SJCRH30 (cell line): ENCODE data around the gene EEIG2. TPM values are rescaled to one million over a fixed set of nuclear protein-coding genes. Genes with fewer than 3 reads are reported as not detected.
"Not testable (repeated sequence)": the region's sequence is repeated elsewhere in the genome, so short reads cannot be mapped to it uniquely, and the experiment has no call there.

ENCODE experiments used
- DNase-seq, 2 experiments: peaks; one replicate each; pipeline ENCODE4 v3.0.0-alpha.2; 2015 to 2020
- H3K27ac ChIP-seq: fragments of 250-450 bp; sonication (Bioruptor Pico); 2 replicates; pipeline ENCODE4 v1.5.1; 2020; ENCODE audit warnings: mild to moderate bottlenecking, moderate library complexity
- H3K27me3 ChIP-seq: fragments of 250-450 bp; sonication (Bioruptor Pico); 2 replicates; pipeline ENCODE4 v1.5.1; 2020; ENCODE audit warnings: mild to moderate bottlenecking, moderate library complexity
- H3K36me3 ChIP-seq: fragments of 250-450 bp; sonication (Bioruptor Pico); 2 replicates; pipeline ENCODE4 v1.5.1; 2020; ENCODE audit warnings: mild to moderate bottlenecking, moderate library complexity
- H3K4me1 ChIP-seq: fragments of 250-450 bp; sonication (Bioruptor Pico); 2 replicates; pipeline ENCODE4 v1.5.1; 2020; ENCODE audit warnings: mild to moderate bottlenecking, moderate library complexity
- H3K4me3 ChIP-seq: fragments of 250-450 bp; sonication (Bioruptor Pico); 2 replicates; pipeline ENCODE4 v1.5.1; 2020; ENCODE audit warnings: mild to moderate bottlenecking, moderate library complexity
- H3K9me3 ChIP-seq: fragments of 250-450 bp; sonication (Bioruptor Pico); replicated peaks from 2 replicates; pipeline ENCODE4 v1.5.1; 2020; ENCODE audit warnings: mild to moderate bottlenecking, moderate library complexity
- total RNA-seq: library from RNA; depleted of rRNA; stranded (reverse); fragments of >200 nt; shearing (Covaris generic); gene quantifications from 2 replicates; pipeline ENCODE4 v1.2.3, GENCODE V29; 2014; rRNA removed

EEIG2 gene
- 15.8 and 17.9 TPM in 2 replicates for total RNA-seq

- H3K4me1 ChIP-seq = peaks cover 5% of the 10 kb centered on the region; the same call in 1 of the 2 replicates
- H3K27me3 ChIP-seq = no peaks in the 10 kb centered on the region
- H3K9me3 ChIP-seq = no peaks in the 10 kb centered on the region
- H3K36me3 ChIP-seq = no peaks in the 10 kb centered on the region
- H3K27ac ChIP-seq = peak within 1 kb of the TSS; percentile 20; the same call in 1 of the 2 replicates
- H3K4me3 ChIP-seq = peak within 1 kb of the TSS; percentile 63
- DNase-seq = peak; percentile 82 to 89
These were observed at the start of gene EEIG2 for GRCh38 chr1:108559215-108560186. Gene EEIG2, plus strand, starts transcription at chr1:108560100. Its CDS starts 329 bp downstream, at chr1:108560429.

- Histone ChIP-seq H3K27ac (no peak overlapping the region), H3K36me3 (no peaks in the 10 kb centered on the region), H3K4me1 (no peaks in the 10 kb centered on the region), H3K27me3 (no peaks in the 10 kb centered on the region), H3K9me3 (no peaks in the 10 kb centered on the region), H3K4me3 (no peak overlapping the region)
- DNase-seq = no peak
These were observed 48.1 kb upstream of the EEIG2 start for GRCh38 chr1:108511764-108512163.

GRCh38 chr1:108512239-108513043, 47.5 kb upstream of the EEIG2 start:
- Histone ChIP-seq H3K27me3 (no peaks in the 10 kb centered on the region), H3K9me3 (no peaks in the 10 kb centered on the region), H3K36me3 (no peaks in the 10 kb centered on the region), H3K4me1 (no peaks in the 10 kb centered on the region), H3K27ac (no peak overlapping the region), H3K4me3 (no peak overlapping the region)
- DNase-seq = peak in 1 of 2 experiments; percentile 58

- Histone ChIP-seq H3K4me1 (no peaks in the 10 kb centered on the region), H3K4me3 (no peak overlapping the region), H3K36me3 (no peaks in the 10 kb centered on the region), H3K27me3 (no peaks in the 10 kb centered on the region), H3K27ac (no peak overlapping the region), H3K9me3 (no peaks in the 10 kb centered on the region)
- DNase-seq = no peak
These were observed 46.9 kb upstream of the EEIG2 start for GRCh38 chr1:108513044-108513415.

GRCh38 chr1:108513914-108514313, 46.0 kb upstream of the EEIG2 start:
- H3K4me1 ChIP-seq = not testable (repeated sequence)

GRCh38 chr1:108517301-108517897, 42.5 kb upstream of the EEIG2 start:
- H3K4me1 ChIP-seq, H3K9me3 ChIP-seq, H3K27ac ChIP-seq, DNase-seq, H3K36me3 ChIP-seq, H3K4me3 ChIP-seq, H3K27me3 ChIP-seq: not testable (repeated sequence)

More at GRCh38 chr1:108513914-108514313, 46.0 kb upstream of the EEIG2 start:
- DNase-seq, H3K27ac ChIP-seq, H3K36me3 ChIP-seq, H3K27me3 ChIP-seq, H3K9me3 ChIP-seq, H3K4me3 ChIP-seq: not testable (repeated sequence)

- no peak overlapping the region for H3K27ac ChIP-seq
- no peak for DNase-seq
These were observed 37.9 kb upstream of the EEIG2 start for GRCh38 chr1:108521990-108522393.

GRCh38 chr1:108523829-108524228, 36.1 kb upstream of the EEIG2 start:
- DNase-seq = no peak
- H3K36me3 ChIP-seq = no peaks in the 10 kb centered on the region
- H3K4me3 ChIP-seq = no peak overlapping the region
- H3K4me1 ChIP-seq = no peaks in the 10 kb centered on the region
- H3K27ac ChIP-seq = no peak overlapping the region
- H3K9me3 ChIP-seq = no peaks in the 10 kb centered on the region
- H3K27me3 ChIP-seq = 0 out of 2 replicates have a peak, but pooled peaks cover 3% of the 10 kb centered on the region

More at GRCh38 chr1:108521990-108522393, 37.9 kb upstream of the EEIG2 start:
- Histone ChIP-seq H3K9me3 (no peaks in the 10 kb centered on the region), H3K4me1 (no peaks in the 10 kb centered on the region), H3K27me3 (0 out of 2 replicates have a peak, but pooled peaks cover 3% of the 10 kb centered on the region), H3K4me3 (no peak overlapping the region), H3K36me3 (no peaks in the 10 kb centered on the region)

- H3K9me3 ChIP-seq = no peaks in the 10 kb centered on the region
These were observed 35.2 kb upstream of the EEIG2 start for GRCh38 chr1:108524676-108525075.

GRCh38 chr1:108527135-108527534, 32.8 kb upstream of the EEIG2 start:
- Histone ChIP-seq H3K27ac (no peak overlapping the region), H3K4me1 (no peaks in the 10 kb centered on the region), H3K9me3 (no peaks in the 10 kb centered on the region), H3K27me3 (no peaks in the 10 kb centered on the region), H3K36me3 (no peaks in the 10 kb centered on the region), H3K4me3 (no peak overlapping the region)
- no peak for DNase-seq

More at GRCh38 chr1:108524676-108525075, 35.2 kb upstream of the EEIG2 start:
- no peak overlapping the region for H3K4me3 ChIP-seq
- DNase-seq = no peak
- no peak overlapping the region for H3K27ac ChIP-seq
- H3K27me3 ChIP-seq = 0 out of 2 replicates have a peak, but pooled peaks cover 3% of the 10 kb centered on the region
- no peaks in the 10 kb centered on the region for H3K36me3 ChIP-seq
- no peaks in the 10 kb centered on the region for H3K4me1 ChIP-seq

GRCh38 chr1:108527837-108528236, 32.1 kb upstream of the EEIG2 start:
- H3K4me3 ChIP-seq = no peak overlapping the region
- H3K36me3 ChIP-seq = no peaks in the 10 kb centered on the region
- H3K27ac ChIP-seq = no peak overlapping the region
- H3K9me3 ChIP-seq = no peaks in the 10 kb centered on the region
- no peaks in the 10 kb centered on the region for H3K27me3 ChIP-seq
- no peaks in the 10 kb centered on the region for H3K4me1 ChIP-seq
- DNase-seq = no peak

- Histone ChIP-seq H3K27me3 (no peaks in the 10 kb centered on the region), H3K4me1 (no peaks in the 10 kb centered on the region), H3K27ac (no peak overlapping the region), H3K36me3 (no peaks in the 10 kb centered on the region), H3K9me3 (no peaks in the 10 kb centered on the region), H3K4me3 (no peak overlapping the region)
- no peak for DNase-seq
These were observed 28.5 kb upstream of the EEIG2 start for GRCh38 chr1:108531444-108531843.

- H3K36me3 ChIP-seq = no peaks in the 10 kb centered on the region
- H3K9me3 ChIP-seq = no peaks in the 10 kb centered on the region
- DNase-seq = no peak
- no peaks in the 10 kb centered on the region for H3K27me3 ChIP-seq
- H3K4me1 ChIP-seq = no peaks in the 10 kb centered on the region
- no peak overlapping the region for H3K27ac ChIP-seq
- no peak overlapping the region for H3K4me3 ChIP-seq
These were observed 27.2 kb upstream of the EEIG2 start for GRCh38 chr1:108532730-108533129.

GRCh38 chr1:108533351-108534083, 26.4 kb upstream of the EEIG2 start:
- peak in 1 of 2 experiments; percentile 24 for DNase-seq
- Histone ChIP-seq H3K27me3 (no peaks in the 10 kb centered on the region), H3K27ac (no peak overlapping the region), H3K4me3 (no peak overlapping the region), H3K36me3 (no peaks in the 10 kb centered on the region), H3K9me3 (no peaks in the 10 kb centered on the region), H3K4me1 (no peaks in the 10 kb centered on the region)
